T-helper 2 cell (primary cell): ENCODE results near the gene MYCN.
"Not testable (repeated sequence)": the region's sequence is repeated elsewhere in the genome, so short reads cannot be mapped to it uniquely, and the experiment has no call there.

Source experiments
- DNase-seq, 5 experiments: peaks; one replicate each; pipeline versions ENCODE4 v3.0.0 to v3.0.0-alpha.2; 2012 to 2022

Gene MYCN

DNA sequence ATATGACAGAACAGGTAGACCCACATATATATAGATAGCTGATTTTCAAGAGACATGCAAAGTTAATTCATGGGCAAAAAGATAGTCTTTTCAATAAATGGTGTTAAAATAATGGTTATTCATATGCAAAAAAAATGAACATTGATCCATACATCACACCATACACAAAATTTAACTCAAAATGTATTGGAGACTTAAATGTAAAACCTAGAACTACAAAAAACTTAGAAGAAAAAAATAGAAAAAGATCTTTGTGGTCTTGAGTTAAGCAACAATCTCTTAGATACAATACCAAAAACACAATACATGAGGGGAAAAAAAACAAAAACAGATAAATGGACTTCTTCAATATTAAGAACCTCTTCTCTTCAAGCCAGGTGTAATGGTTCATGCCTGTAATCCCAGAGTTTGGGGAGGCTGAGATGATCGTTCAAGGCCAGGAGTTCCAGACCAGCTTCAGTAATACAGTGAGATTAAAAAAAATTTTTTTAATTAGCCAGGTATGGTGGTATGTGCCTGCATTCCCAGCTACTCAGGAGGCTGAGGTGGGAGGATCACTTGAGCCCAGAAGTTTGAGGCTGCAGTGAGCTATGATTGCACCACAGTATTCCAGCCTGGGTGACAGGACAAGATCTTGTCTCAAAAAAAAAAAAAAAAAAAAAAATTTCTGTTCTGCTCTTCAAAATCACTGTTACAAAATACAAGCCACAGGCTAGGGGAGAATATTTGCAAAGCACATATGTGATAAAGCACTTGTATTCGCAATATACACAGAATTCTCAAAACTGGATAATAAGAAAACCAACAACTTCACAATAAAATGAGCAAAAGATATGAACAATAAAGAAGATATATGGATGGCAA is 32.7 kb upstream of the MYCN start:
- no peak for DNase-seq

DNA sequence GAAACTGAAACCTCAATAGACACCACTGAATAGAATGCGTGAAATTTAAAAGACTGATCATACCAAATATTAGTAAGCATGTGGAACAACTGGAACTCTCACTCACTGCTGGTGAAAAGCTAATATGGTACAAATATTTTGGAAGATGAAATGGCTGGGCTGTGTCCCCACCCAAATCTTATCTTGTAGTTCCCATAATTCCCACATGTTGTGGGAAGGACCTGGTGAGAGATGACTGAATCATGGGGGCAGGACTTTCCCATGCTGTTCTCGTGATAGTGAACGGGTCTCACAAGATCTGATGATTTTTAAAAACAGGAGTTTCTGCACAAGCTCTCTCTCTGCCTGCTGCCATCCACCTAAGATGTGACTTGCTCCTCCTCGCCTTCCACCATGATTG is 32.0 kb upstream of the MYCN start:
- DNase-seq, result no peak

DNA sequence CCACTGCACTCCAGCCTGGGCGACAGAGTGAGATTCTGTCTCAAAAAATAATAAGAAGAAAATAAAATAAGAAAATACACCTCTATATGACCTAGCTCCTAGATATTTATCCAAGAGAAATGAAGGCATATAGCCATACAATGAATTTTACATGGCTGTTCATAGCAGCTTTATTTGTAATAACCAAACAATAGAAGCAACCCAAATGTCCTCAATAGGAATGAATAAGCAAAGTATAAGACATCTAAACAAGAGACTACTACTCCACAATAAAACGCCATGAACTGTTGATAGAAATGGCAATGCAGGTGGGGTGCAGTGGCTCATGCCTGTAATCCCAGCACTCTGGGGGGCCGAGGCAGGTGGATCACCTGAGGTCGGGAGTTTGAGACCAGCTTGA is 31.2 kb upstream of the MYCN start:
- no peak for DNase-seq

DNA sequence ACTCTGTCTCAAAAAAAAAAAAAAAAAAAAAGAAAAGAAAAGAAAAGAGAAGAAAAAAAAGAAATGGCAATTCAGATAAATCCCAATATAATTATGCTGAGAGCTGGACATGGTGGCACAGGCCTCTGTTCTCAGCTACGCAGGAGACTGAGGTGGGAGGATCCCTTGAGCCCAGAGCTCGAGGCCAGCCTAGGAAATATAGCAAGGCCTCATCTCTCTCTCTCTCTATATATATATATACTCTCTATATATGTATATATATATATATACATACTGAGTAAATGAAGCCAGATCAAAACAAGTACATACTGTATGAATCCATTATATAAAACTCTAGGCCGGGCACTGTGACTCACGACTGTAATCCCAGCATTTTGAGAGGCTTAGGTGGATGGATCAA is 30.6 kb upstream of the MYCN start:
- no peak for DNase-seq

DNA sequence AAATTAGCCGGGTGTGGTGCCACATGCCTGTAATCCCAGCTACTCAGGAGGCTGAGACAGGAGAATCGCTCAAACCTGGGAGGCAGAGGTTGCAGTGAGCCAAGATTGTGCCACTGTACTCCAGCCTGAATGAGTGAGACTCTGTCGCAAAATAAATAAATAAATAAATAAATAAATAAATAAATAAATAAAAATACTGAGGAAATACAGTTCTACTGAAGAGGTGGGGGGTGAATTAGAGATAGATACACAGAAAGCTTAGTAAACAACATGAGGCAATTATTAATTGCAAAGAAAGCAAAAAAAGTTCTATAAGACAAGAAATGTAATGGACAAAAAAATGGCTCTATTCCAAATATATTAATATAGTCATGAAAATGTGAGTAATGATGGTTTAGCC is 29.1 kb upstream of the MYCN start:
- not testable (repeated sequence) for DNase-seq

DNA sequence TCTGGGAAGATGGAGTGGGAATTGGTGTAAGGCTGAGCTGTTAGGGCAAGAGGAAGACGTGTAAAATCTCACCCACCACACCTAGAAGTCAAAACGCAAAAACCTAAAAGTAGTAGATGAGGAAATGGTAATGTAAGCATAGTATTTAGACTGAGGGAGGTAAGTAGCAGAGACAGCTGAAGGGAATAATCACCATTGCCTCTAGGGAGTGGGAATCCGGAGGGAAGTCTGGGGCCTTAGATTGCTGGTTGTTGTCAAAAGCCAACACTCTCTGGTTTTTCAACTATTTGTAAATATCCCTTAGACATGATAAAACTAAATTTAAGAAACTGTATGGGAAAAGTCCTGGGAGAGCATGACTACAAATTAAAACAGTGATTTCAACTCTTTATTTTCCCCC is 28.7 kb upstream of the MYCN start:
- no peak for DNase-seq

DNA sequence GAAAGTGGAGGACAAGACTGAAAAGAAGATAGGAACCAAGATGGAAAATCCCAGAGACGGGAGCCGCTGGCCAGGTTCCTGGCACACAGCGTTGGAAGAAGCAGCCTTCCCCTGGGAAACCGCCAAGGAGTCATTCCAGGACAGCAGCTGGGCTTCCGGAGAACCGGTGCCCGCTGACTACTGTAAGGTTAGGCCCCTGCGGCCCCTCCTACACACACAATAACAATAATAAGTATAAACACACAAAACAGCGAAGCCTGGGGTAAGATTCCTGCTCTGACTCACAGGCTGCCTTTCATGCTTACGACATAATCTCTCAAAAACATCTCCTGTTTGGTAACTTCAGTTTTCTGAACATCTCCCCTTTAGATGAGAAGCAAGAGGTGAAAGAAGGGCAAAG is 28.1 kb upstream of the MYCN start:
- no peak for DNase-seq

DNA sequence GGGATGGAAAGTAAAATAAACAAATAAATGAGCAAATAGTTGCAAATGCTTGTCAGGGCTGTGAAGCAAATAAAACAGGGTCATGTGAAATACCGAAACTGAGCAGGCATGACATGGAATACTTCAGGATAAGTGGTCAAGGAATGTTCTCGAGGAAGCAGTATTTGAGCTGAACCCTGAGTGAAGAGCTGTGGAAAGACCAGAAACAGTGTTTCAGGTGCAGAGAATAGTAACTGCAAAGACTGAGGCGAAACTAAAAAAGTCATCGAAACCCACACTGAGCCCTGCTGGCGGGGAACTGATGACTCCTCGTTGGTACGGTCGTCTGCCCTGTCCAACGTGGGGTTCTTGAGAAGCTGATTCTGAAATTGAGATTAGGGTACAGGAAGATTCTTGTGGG is 27.2 kb upstream of the MYCN start:
- DNase-seq, result no peak

DNA sequence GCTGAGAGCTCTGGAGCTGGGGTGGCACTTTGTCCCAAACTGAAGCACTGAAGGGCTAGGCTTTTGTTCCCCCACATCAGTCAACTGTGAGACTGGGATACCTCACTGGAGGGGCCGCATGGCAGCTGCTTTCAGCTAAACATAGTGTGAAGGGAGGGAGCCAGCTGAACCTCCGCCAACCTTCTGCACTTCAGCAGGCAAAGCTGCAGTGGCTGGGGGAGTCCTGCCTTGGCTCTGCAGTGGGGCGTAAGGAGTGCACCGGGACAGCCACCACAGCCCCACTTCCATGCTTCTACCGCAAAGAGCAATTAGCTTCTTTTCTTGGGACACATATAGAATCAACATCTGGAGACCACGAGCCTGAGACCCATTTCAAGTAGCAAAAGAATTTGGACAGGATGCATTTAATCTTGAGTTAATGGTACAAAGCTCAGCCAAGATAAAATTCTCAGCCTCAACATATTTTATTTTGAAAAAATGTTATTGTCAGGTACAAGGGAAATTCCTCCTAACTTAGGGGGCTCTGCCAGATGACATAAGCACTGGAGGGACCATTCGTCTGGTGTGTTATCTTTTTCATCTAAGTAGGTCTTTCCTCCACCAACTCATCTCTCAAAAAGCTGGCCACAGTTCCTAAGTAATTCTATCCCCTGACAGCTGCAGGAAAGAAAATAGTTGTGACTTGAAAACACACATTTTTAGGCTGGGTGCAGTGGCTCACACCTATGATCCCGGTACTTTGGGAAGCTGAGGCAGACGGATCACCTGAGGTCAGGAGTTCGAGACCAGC is 25.6 kb upstream of the MYCN start:
- DNase-seq, result no peak

DNA sequence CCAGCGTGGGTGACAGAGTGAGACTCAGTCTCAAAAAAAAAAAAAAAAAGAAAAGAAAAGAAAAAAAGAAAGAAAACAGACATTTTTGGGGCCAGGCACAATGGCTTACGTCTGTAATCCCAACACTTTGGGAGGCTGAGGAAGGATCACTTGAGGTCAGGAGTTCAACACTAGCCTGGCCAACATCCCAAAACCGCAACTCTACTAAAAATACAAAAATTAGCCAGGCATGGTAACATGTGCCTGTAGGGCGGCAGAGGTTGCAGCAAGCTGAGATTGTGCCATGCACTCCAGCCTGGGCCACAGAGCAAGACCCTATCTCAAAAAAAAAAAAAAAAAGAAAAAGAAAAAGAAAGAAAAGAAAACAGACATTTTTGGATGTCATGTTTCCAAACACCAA is 24.8 kb upstream of the MYCN start:
- not testable (repeated sequence) for DNase-seq

DNA sequence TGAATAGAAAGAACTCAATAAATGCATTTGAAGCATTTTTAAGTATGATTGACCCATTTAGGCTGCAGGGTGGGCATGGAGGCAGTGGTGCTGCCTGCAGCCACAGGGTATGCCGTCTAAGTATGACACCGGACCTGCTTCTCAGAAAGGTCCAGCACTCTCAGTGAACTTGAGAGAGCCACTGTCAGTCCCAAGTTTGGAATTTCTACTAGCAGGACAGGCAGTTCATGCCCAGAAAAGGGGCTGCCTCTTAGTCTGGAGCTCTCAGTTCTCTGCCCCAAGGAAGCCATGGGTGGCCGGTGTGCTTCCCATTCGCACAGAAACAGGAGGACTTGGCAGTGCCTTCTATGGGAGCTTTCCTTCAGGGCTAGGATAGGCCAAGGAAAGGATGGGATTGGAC is 24.0 kb upstream of the MYCN start:
- DNase-seq, result no peak

DNA sequence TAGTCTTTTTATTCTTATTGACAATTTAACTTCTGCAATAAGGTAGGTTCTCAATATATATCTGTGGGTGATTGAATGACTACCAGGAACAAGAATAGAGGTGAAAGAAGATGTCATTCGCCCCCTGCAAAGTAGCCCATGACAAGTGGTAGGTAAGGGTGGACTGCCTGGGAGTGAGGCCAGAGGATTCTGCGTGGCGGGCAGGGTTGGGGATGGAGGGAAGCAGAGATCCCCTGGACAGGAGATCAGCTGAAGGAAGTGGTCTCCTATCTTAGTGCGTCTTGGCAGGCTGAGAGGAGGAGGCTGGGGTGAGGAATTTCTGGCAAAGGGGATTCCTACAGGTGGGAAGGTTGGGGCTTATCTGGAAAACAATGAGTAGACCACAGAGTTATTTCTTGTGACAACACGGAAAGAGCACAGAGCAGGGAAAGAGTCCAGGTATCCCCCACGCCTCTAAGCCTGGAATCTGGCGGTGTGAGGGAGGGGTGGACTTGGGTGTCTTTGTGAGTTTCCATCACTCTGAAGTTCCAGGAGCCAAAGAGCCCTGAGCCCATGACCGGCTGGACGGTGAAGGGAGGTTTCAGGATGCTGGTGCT is 21.5 kb upstream of the MYCN start:
- DNase-seq, result no peak

DNA sequence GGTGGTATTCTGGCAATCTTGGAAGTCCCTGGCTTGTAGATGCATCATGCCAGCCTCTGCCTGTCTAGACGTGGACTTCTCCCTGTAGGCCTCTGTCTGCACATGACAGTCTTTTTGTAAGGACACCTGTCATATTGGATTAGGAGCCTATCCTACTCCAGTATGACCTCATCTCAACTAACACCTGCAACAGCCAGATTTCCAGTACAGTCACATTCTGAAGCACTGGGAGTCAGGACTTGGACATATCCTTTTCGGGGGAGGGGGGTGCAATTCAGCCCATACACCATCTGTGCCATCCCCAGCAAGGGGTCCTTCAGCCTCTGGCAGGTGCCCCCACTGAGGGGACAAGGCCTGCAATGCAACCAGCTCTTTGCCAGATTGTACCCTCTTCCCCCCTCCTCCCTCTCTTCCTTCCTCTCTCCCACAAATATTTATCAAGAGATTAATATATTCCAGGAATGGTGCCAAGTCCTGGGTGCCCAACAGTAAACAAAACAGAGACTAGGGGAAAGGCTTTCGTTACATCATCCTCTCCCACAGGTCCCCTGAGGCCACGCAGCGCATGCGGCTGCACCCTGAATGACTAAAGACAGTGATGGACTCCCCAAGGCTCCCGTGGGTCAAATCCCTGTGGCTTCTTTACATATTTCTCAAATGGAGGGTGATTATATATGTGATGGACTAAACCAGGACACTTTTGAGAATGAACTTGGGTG is 20.5 kb upstream of the MYCN start:
- DNase-seq, result no peak

DNA sequence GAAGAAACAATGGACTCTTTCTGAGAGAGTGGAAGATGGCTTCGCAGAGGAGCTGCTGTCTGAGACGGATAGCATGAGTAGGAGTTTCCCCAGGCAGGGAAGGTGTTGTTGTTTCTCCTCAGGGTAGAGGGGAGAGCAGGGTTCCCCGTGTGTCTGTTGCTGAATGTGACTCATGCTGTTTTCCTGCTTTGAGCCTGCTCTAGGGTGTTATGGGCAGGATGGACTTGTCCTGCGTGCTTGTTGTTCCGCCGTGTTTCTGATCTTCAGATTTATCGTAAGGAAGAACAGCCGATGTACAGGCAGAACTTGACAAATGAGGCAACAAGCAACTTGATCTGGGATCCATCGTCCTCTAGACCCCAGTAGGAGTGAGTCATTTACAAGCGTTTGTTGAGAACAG is 19.7 kb upstream of the MYCN start:
- no peak for DNase-seq

DNA sequence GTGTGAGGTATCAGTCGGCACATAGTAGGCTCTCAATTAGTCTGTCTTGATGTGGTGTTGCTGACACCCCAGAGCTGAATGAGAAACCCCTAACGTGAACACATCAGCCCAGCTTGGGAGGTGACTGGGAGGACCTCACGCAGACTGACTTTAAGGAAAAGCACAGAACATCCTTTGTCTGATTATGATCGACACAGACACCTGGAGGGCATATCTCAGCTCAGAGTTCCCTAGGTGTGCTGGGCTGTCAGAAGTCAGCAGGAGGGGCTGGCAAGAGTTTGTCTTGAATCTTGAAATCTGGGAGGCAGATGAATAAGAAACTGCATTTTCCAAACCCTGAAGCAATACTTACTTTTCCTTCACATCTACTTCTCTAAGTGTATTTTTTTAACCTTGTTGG is 16.8 kb upstream of the MYCN start:
- no peak for DNase-seq

DNA sequence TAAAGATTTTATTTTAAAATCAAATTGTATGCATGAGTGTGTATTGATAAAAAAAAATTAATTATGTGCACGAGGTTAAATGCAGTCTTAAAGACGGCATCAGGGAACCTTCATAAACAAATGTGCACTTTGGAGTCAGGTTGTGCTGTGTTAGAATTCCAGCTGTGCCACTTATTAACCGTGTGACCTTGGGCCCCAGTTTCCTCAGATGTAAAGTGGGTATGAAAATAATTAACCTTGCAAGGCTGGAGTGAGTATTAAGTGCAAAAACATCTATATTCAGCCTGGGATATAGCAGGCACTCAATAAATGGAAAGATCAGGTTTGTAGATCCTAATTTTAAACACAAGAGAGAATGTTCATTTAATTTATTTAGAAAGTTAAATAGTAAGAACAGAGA is 14.5 kb upstream of the MYCN start:
- no peak for DNase-seq

DNA sequence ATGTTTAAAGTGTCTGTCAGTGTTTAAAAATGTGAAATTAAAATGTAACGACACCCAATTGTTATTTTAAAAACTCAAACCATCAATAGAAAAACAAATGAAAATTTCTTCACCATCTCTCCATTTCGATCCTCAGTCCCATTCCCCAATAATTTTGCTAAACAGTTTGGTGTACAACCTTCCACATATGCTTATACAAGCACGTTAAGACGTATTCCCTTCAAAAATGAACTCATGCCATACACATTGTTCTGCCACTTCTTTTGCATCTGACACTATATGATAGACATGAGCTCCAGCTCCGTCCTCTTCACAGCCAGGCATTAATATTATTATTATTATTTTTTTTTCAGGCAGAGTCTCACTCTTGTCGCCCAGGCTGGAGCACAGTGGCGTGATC is 14.1 kb upstream of the MYCN start:
- DNase-seq, result no peak

DNA sequence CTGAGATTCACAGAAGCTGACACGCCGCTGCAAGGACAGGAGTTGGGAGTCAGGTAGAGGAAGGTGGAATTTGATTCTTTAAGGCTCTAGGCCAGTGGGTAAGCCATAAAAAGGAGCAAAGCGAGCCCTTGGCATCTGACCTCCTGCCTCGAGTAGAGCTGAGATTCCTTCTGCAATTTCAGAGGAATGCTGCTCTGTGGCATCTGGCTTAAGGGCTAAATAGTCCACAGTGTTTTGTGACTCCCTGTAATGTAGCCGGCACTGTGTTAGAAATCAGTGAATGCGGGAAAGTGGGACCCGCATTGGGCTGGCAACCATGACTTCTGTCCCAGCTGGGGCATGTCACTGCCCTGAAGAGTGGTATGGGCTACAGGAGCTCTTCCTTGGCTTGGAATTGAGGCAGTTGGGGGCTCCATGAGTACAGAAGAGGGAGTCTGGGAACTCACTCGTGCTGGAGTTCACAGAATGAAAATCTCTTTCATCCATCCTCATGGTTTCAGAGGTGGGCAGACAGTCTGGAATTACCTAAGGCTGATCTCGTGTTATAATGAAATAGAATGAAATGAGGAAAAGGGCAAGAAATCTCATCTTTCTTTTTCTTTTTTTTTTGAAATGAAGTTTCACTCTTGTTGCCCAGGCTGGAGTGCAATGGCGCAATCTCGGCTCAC is 12.7 kb upstream of the MYCN start:
- no peak for DNase-seq

DNA sequence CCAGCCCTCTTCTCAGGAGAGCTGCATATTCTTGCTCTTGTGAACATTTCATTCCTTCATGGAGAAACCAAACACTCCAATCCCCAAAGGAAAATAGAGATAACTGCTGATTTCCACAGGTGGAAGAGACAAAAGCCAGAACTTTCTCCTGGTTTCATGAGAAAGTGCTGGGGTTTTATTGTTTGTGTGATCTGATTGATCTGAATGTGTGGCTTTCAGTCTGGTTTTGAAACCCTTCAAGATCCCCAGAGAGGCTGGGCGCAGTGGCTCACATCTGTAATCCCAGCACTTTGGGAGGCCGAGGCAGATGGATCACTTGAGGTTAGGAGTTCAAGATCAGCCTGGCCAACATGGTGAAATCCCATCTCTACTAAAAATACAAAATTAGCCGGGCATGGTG is 11.3 kb upstream of the MYCN start:
- DNase-seq, result not testable (repeated sequence)

DNA sequence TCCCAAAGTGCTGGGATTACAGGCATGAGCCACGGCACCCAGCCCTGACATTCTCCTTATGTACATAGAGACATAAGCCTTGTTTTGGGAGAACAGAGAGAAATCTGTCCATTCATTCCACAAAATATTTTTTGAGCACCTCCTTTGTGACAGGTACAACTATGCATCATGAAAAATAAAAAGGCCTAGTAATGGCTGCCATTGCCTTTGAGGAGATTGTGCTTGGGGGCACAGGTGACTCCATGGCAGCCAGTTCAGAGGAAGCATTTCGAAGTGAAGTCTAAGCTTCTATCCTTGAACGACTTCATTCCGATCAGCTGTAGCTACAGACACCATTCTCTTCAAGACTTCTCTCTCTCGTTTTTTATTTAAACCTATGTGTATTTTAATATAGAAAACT is 10.5 kb upstream of the MYCN start:
- DNase-seq, result no peak

DNA sequence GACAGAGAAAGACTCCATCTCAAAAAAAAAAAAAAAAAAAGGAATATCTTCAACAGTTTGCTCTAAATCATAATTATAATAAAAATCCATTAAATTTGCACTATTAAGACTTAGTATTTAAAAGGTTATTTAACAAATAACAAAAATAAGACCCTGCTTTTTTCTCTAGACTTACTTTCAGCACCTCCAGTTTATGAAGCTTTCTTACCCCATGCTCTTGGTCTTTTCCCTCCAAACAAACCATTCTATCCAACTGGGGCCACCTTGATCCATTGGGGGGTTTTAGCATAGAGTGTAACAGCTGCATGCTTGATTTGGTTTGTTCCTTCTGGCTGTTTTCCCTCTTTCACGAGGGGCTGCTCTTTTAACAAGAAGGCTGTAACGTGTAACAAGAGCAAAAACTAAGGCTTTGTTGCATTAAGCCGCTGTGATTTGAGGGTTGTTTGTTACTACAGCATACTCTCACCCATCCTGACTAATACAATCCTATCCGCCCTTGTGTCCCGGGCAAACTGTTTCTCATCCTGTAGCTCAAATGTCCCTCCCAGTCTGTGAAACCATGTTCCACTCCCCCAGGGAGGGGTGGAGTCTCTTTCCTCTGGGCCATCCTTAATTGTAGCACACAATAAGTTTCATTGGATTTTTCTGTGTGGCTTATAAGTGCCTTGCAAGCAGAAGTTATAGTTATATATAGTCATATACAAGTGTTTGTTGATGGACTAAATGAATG is 9.6 kb upstream of the MYCN start:
- no peak for DNase-seq

DNA sequence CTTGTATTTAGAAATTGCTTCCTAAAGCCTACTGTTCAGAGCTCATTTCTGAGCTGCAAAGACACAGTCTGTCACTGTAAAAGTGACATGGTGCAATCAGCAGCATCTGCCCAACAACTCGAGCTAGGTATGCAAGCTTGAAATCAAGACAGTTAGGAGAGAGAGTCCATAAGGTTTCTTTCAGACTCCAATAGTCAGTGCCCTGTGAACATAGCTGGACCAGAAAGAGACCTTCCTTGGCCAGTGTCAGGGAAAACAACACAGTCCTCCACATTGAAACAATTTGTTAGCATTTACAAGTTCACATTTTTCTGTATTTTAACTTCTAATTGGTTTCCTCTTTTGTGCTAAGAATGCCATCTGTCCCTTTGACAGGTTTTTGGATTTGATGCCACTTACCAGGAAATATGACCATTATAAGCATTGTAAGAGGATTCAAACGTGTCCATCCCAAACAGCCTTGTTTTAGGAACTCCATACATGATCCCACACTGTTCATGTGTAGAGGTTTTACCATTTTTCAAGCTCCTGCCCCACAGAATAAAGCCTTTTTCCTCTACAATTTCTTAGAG is 8.9 kb upstream of the MYCN start:
- no peak for DNase-seq
